RWPE1 (cell line): ENCODE measurements around the gene SIX5.

Source experiments
- CTCF ChIA-PET: fragments of 350-600 bp; sonication (Branson Sonifier 250); formaldehyde crosslinking; extraction: SDS; loops from one replicate; lab custom pipeline; 2021; lab: Yijun Ruan, JAX
- POLR2A ChIA-PET: fragments of 400-600 bp; formaldehyde crosslinking; extraction: SDS; loops from one replicate; lab custom pipeline; 2020; ENCODE audit warnings: antibody characterized with exemption; ENCODE audit not compliant: low non-redundant PET; lab: Yijun Ruan, JAX
- DNase-seq: peaks from one replicate; pipeline ENCODE4 v3.0.0; 2012; ENCODE audit warnings: low spot score
- H3K27ac ChIP-seq: fragments of 450-650 bp; 2 replicates; pipeline ENCODE4 v1.5.1; 2017
- TF ChIP-seq, protein P1 (sequence below): fragments of 450-650 bp; conservative IDR thresholded peaks from 2 replicates; pipeline ENCODE4 v1.5.1; 2017; ENCODE audit warnings: low read depth, mild to moderate bottlenecking

Gene SIX5

DNA sequence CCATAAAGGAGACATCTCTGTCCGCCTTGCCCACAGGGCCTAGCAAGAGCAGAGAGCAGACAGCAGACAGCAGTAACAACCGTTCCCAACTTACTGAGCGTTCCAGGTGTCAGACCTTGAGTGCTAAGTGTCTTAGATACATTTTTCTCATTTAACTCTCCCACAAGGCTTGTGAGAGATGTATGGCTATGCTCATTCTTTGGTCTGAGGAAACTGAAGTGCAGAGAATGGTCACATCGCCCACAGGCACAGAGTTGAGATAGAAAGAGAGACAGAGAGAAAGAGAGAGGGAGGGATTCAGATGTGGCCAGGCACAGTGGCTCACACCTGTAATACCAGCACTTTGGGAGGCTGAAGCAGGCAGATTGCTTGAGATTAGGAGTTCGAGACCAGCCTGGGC, 21.5 kb downstream of the SIX5 start:
- H3K27ac ChIP-seq: peak overlapping the region; percentile 44
- DNase-seq: no peak
- TF ChIP-seq, protein P1, sequence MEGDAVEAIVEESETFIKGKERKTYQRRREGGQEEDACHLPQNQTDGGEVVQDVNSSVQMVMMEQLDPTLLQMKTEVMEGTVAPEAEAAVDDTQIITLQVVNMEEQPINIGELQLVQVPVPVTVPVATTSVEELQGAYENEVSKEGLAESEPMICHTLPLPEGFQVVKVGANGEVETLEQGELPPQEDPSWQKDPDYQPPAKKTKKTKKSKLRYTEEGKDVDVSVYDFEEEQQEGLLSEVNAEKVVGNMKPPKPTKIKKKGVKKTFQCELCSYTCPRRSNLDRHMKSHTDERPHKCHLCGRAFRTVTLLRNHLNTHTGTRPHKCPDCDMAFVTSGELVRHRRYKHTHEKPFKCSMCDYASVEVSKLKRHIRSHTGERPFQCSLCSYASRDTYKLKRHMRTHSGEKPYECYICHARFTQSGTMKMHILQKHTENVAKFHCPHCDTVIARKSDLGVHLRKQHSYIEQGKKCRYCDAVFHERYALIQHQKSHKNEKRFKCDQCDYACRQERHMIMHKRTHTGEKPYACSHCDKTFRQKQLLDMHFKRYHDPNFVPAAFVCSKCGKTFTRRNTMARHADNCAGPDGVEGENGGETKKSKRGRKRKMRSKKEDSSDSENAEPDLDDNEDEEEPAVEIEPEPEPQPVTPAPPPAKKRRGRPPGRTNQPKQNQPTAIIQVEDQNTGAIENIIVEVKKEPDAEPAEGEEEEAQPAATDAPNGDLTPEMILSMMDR: no peak
- CTCF ChIA-PET: no interaction called here
- POLR2A ChIA-PET: no interaction called here

- POLR2A ChIA-PET: no interaction called here
- TF ChIP-seq, protein P1: no peak
- H3K27ac ChIP-seq: peak overlapping the region; percentile 44
- CTCF ChIA-PET: no interaction called here
- DNase-seq: no peak
These were observed 22.2 kb downstream of the SIX5 start for GRCh38 chr19:45746866-45747265.

GRCh38 chr19:45745606-45746005, 23.4 kb downstream of the SIX5 start:
- POLR2A ChIA-PET: no interaction called here
- peak overlapping the region; percentile 36 for H3K27ac ChIP-seq
- DNase-seq: no peak
- TF ChIP-seq, protein P1: no peak
- CTCF ChIA-PET: interaction anchor here (0.6 kb wide), 1 partner anchor 324 kb away, joined by 4 read pairs; no protein-coding TSS in a partner anchor

DNA sequence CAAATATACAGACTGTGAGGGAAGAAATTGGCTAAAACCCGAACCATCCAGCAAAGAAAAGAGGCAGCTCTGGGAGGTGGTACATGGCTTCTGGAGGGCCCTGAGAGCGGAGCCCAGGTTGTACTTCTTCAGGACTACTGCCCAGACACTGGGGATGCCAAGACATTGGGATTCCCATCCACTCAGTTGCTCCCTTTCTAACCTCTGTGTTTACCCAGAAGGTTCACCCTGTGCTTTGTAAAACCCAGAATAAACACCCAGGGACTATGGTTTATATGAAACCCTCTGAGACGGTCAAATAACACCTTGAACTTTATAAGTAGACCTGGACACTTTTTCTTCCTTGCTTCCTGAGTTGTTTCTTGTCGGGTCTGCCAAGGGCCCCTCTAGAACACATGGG, 26.1 kb downstream of the SIX5 start:
- POLR2A ChIA-PET: no interaction called here
- no peak overlapping the region for H3K27ac ChIP-seq
- TF ChIP-seq, protein P1: no peak
- CTCF ChIA-PET: interaction anchor here (0.6 kb wide), 1 partner anchor 1818 kb away, joined by 4 read pairs; no protein-coding TSS in a partner anchor
- DNase-seq: no peak

GRCh38 chr19:45739498-45740439, 29.3 kb downstream of the SIX5 start:
- TF ChIP-seq, protein P1: no peak
- CTCF ChIA-PET: interaction anchor here (0.5 to 0.6 kb wide), 2 partner anchors 143 to 575 kb away, joined by 3 to 5 read pairs; no protein-coding TSS in a partner anchor
- POLR2A ChIA-PET: no interaction called here
- no peak overlapping the region for H3K27ac ChIP-seq
- DNase-seq: no peak

GRCh38 chr19:45733160-45733810, 35.8 kb downstream of the SIX5 start, which contains the start of gene MEIOSIN:
Gene MEIOSIN (plus strand): TSS chr19:45733439. CDS start chr19:45735377, 1,938 bp downstream.
- ChIA-PET CTCF (no interaction called here), POLR2A (interaction anchor here (0.6 kb wide), 2 partner anchors 14 to 23 kb away, joined by 4 to 5 read pairs; no protein-coding TSS in a partner anchor)
- H3K27ac ChIP-seq: peak within 1 kb of the TSS; percentile 14; the same call in 1 of the 2 replicates
- TF ChIP-seq, protein P1: no peak
- DNase-seq: no peak
